Calu3 (cell line): Measurements from ENCODE around the gene HMCN2. TPM values are rescaled to one million over a fixed set of nuclear protein-coding genes. Genes with fewer than 3 reads are reported as not detected.

Source experiments
- BruUV-seq: library from RNA; stranded (reverse); fragments of 400-500 nt; replicated peaks from 2 replicates; lab custom pipeline; 2021; lab: Mats Ljungman, UMichigan
- CTCF ChIA-PET: fragments of 300-600 bp; sonication (Branson Sonifier 250); formaldehyde crosslinking; loops from one replicate; lab custom pipeline; 2022; ENCODE audit warnings: antibody characterized with exemption; lab: Charles Lee
- DNase-seq: peaks from one replicate; pipeline ENCODE4 v3.0.0; 2022
- H3K27ac Mint-ChIP-seq: one replicate; pipeline ENCODE4 v1.8.0; 2022; ENCODE audit warnings: mixed read lengths; ENCODE audit not compliant: unreplicated experiment
- H3K27me3 Mint-ChIP-seq: one replicate; pipeline ENCODE4 v1.8.0; 2022; ENCODE audit warnings: mixed read lengths; ENCODE audit not compliant: unreplicated experiment
- H3K36me3 Mint-ChIP-seq: one replicate; pipeline ENCODE4 v1.8.0; 2022; ENCODE audit warnings: mild to moderate bottlenecking, moderate library complexity, mixed read lengths; ENCODE audit not compliant: insufficient read depth, unreplicated experiment
- H3K4me1 Mint-ChIP-seq: one replicate; pipeline ENCODE4 v1.8.0; 2022; ENCODE audit warnings: mild to moderate bottlenecking, low read depth, mixed read lengths; ENCODE audit not compliant: unreplicated experiment
- H3K4me3 Mint-ChIP-seq: one replicate; pipeline ENCODE4 v1.8.0; 2022; ENCODE audit warnings: mild to moderate bottlenecking, low read depth, moderate library complexity, mixed read lengths; ENCODE audit not compliant: unreplicated experiment
- H3K9me3 Mint-ChIP-seq: one replicate; pipeline ENCODE4 v1.8.0; 2022; ENCODE audit warnings: low read depth, mixed read lengths; ENCODE audit not compliant: unreplicated experiment
- CTCF ChIP-seq: fragments of 200-600 bp; IDR thresholded peaks from one replicate; pipeline ENCODE4 v1.8.0; 2022; ENCODE audit warnings: antibody characterized with exemption; ENCODE audit not compliant: unreplicated experiment
- intact Hi-C: fragments of 100-400 bp; cut with micrococcal nuclease; formaldehyde crosslinking; loops from one replicate; pipeline ENCODE4 v1.10.0; 2022; ENCODE audit not compliant: unreplicated experiment
- total RNA-seq: library from RNA; stranded (reverse); gene quantifications from 2 replicates; pipeline ENCODE4 v1.2.3, GENCODE V29; 2022

The HMCN2 gene
- total RNA-seq, 1 experiment from 2014 or later, result not detected

GRCh38 chr9:130226112-130226511, 39.4 kb upstream of the HMCN2 start:
- no peak overlapping the region for H3K4me3 Mint-ChIP-seq
- H3K27me3 Mint-ChIP-seq, result no peaks in the 10 kb centered on the region
- H3K36me3 Mint-ChIP-seq, result no peaks in the 10 kb centered on the region
- no peak for TF ChIP-seq CTCF
- intact Hi-C loops, result no loop called here
- H3K27ac Mint-ChIP-seq, result no peak overlapping the region
- no peak for DNase-seq
- H3K9me3 Mint-ChIP-seq, result no peaks in the 10 kb centered on the region
- no TSS peak for BruUV-seq
- no peaks in the 10 kb centered on the region for H3K4me1 Mint-ChIP-seq
- CTCF ChIA-PET, result no interaction called here

DNA sequence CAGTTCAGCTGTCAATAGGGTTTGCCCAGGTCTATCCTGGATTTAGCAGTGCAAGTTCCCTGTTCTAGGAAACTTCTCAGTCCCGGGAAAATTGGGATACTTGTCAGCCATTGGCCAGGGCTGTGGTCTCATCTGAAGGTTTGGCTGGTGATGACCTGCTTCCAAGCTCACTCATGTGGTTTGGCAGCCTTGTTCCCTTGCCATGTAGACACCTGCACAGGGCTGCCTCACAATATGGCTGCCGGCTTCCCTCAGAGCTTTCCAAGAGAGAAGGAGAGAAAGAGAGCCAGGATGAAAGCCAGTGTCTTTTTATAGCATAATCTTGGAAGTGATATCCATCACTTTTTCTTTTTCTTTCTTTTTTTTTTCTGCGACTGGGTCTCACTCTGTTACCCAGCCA, 37.7 kb upstream of the HMCN2 start:
- TF ChIP-seq CTCF, result no peak
- H3K36me3 Mint-ChIP-seq, result no peaks in the 10 kb centered on the region
- no peak overlapping the region for H3K4me3 Mint-ChIP-seq
- no peaks in the 10 kb centered on the region for H3K9me3 Mint-ChIP-seq
- intact Hi-C loops, result no loop called here
- H3K27ac Mint-ChIP-seq, result no peak overlapping the region
- CTCF ChIA-PET, result no interaction called here
- DNase-seq, result no peak
- BruUV-seq, result no TSS peak
- no peaks in the 10 kb centered on the region for H3K4me1 Mint-ChIP-seq
- no peaks in the 10 kb centered on the region for H3K27me3 Mint-ChIP-seq

GRCh38 chr9:130229759-130230158, 35.8 kb upstream of the HMCN2 start:
- Mint-ChIP-seq H3K4me1 (no peaks in the 10 kb centered on the region), H3K36me3 (no peaks in the 10 kb centered on the region)

GRCh38 chr9:130230631-130231030, 34.9 kb upstream of the HMCN2 start:
- DNase-seq, result no peak
- CTCF ChIA-PET, result no interaction called here
- BruUV-seq, result no TSS peak
- Mint-ChIP-seq H3K9me3 (no peaks in the 10 kb centered on the region), H3K4me1 (no peaks in the 10 kb centered on the region), H3K4me3 (no peak overlapping the region), H3K27me3 (no peaks in the 10 kb centered on the region), H3K36me3 (no peaks in the 10 kb centered on the region), H3K27ac (no peak overlapping the region)
- no peak for TF ChIP-seq CTCF
- intact Hi-C loops, result no loop called here

More at GRCh38 chr9:130229759-130230158, 35.8 kb upstream of the HMCN2 start:
- DNase-seq, result no peak
- intact Hi-C loops, result no loop called here
- H3K27ac Mint-ChIP-seq, result no peak overlapping the region
- H3K4me3 Mint-ChIP-seq, result no peak overlapping the region
- BruUV-seq, result no TSS peak
- CTCF ChIA-PET, result no interaction called here
- no peaks in the 10 kb centered on the region for H3K27me3 Mint-ChIP-seq
- H3K9me3 Mint-ChIP-seq, result no peaks in the 10 kb centered on the region
- TF ChIP-seq CTCF, result no peak
